ENCODE measurements around the gene MBOAT2. TPM values are rescaled to one million over a fixed set of nuclear protein-coding genes. Genes with fewer than 3 reads are reported as not detected.

The MBOAT2 gene
- total RNA-seq, 4 donors from 2014 or later: 4.7 to 12.8 (median 9.7) TPM

GRCh38 chr2:8802741-8803140 lies 200.7 kb downstream of the MBOAT2 start:
- no peak for TF ChIP-seq CTCF (IDR thresholded peaks at IDR 0.05; ENCODE audit: low read depth)

Other genes with a start within 250 kb of the MBOAT2 start
- gene KIDINS220, start 166.1 kb downstream of the MBOAT2 start, total RNA-seq: 100 to 1,000 TPM in 1 of 4 donors, 10 to 100 TPM in 3; 83.0 to 107 (median 88.9) TPM
- gene ASAP2, start 203.1 kb upstream of the MBOAT2 start, total RNA-seq: 10 to 100 TPM; 25.2 to 44.3 (median 33.8) TPM

All from subcutaneous adipose tissue (tissue), 4 donors.